ENCODE measurements around the gene PPIL3.

Gene PPIL3

GRCh38 chr2:200852605-200853004 is 36.3 kb downstream of the PPIL3 start:
- Histone ChIP-seq H3K27me3 (ENCODE audit: insufficient read depth, low read depth, severe bottlenecking) (no peaks in the 10 kb centered on the region), H3K9me3 (ENCODE audit: severe bottlenecking) (no peaks in the 10 kb centered on the region), H3K4me3 (ENCODE audit: low read depth, low read length) (no peak overlapping the region), H3K27ac (no peak overlapping the region), H3K36me3 (peaks cover 68% of the 10 kb centered on the region)
- no peak for TF ChIP-seq CTCF (IDR thresholded peaks at IDR 0.05; ENCODE audit: low read depth, low read length)
- DNase-seq: no peak

GRCh38 chr2:200851398-200852248 is 37.3 kb downstream of the PPIL3 start:
- Histone ChIP-seq H3K9me3 (ENCODE audit: severe bottlenecking) (no peaks in the 10 kb centered on the region), H3K36me3 (peaks cover 59% of the 10 kb centered on the region), H3K27ac (no peak overlapping the region), H3K27me3 (ENCODE audit: insufficient read depth, low read depth, severe bottlenecking) (no peaks in the 10 kb centered on the region), H3K4me3 (ENCODE audit: low read depth, low read length) (no peak overlapping the region)
- TF ChIP-seq CTCF (IDR thresholded peaks at IDR 0.05; ENCODE audit: low read depth, low read length): no peak
- no peak for DNase-seq

- peaks cover 49% of the 10 kb centered on the region for H3K36me3 ChIP-seq
Measured at GRCh38 chr2:200850512-200851256, 38.2 kb downstream of the PPIL3 start.

GRCh38 chr2:200847939-200848338 is 40.9 kb downstream of the PPIL3 start:
- Histone ChIP-seq H3K27ac (no peak overlapping the region), H3K27me3 (ENCODE audit: insufficient read depth, low read depth, severe bottlenecking) (no peaks in the 10 kb centered on the region), H3K4me3 (ENCODE audit: low read depth, low read length) (no peak overlapping the region), H3K36me3 (peaks cover 22% of the 10 kb centered on the region), H3K9me3 (ENCODE audit: severe bottlenecking) (no peaks in the 10 kb centered on the region)
- TF ChIP-seq CTCF (IDR thresholded peaks at IDR 0.05; ENCODE audit: low read depth, low read length): no peak
- no peak for DNase-seq

More at GRCh38 chr2:200850512-200851256, 38.2 kb downstream of the PPIL3 start:
- Histone ChIP-seq H3K27me3 (ENCODE audit: insufficient read depth, low read depth, severe bottlenecking) (no peaks in the 10 kb centered on the region), H3K27ac (no peak overlapping the region), H3K4me3 (ENCODE audit: low read depth, low read length) (no peak overlapping the region), H3K9me3 (ENCODE audit: severe bottlenecking) (no peaks in the 10 kb centered on the region)
- no peak for DNase-seq
- TF ChIP-seq CTCF (IDR thresholded peaks at IDR 0.05; ENCODE audit: low read depth, low read length): no peak

- Histone ChIP-seq H3K27me3 (ENCODE audit: insufficient read depth, low read depth, severe bottlenecking) (no peaks in the 10 kb centered on the region), H3K36me3 (peaks cover 15% of the 10 kb centered on the region), H3K4me3 (ENCODE audit: low read depth, low read length) (no peak overlapping the region), H3K9me3 (ENCODE audit: severe bottlenecking) (no peaks in the 10 kb centered on the region), H3K27ac (no peak overlapping the region)
- no peak for TF ChIP-seq CTCF (IDR thresholded peaks at IDR 0.05; ENCODE audit: low read depth, low read length)
- DNase-seq: no peak
Measured at GRCh38 chr2:200847269-200847668, 41.6 kb downstream of the PPIL3 start.

All from WERI-Rb-1 (cell line).